H1 (cell line): ENCODE measurements around the gene RPS21. TPM values are rescaled to one million over a fixed set of nuclear protein-coding genes. Genes with fewer than 3 reads are reported as not detected.
A peak's percentile ranks its signal among the peaks of the same experiment; 100 is the strongest.

Experiments
- CTCF ChIA-PET: fragments of 300-600 bp; sonication (Branson Sonifier 250); formaldehyde crosslinking; loops from one replicate; lab custom pipeline; 2021; ENCODE audit not compliant: partially characterized antibody; lab: Charles Lee
- POLR2A ChIA-PET: fragments of 300-600 bp; sonication (Branson Sonifier 250); formaldehyde crosslinking; loops from one replicate; lab custom pipeline; 2021; ENCODE audit warnings: inconsistent platforms; ENCODE audit not compliant: partially characterized antibody; lab: Charles Lee
- DNase-seq, 2 experiments: peaks; one replicate each; pipeline versions ENCODE4 v3.0.0 to v3.0.0-alpha.2; 2010 to 2022; ENCODE audit warnings: low spot score in 2 of 2, low read depth in 1 of 2, mixed read lengths in 1 of 2
- FAIRE-seq: peaks from 2 replicates; lab custom pipeline; 2011; peaks lifted over from hg19 to GRCh38; lab: Jason Lieb, UNC
- H2AFZ ChIP-seq: 2 replicates; pipeline ENCODE4 v1.8.1; 2012; ENCODE audit warnings: low read length, inconsistent platforms
- H2AK5ac ChIP-seq: 2 replicates; pipeline ENCODE4 v1.6.1; 2013; ENCODE audit warnings: low read depth, low read length
- H2BK120ac ChIP-seq: replicated peaks from 2 replicates; pipeline ENCODE3; 2013; ENCODE audit warnings: low read depth, low read length, inconsistent platforms
- H2BK12ac ChIP-seq: 2 replicates; pipeline ENCODE4 v1.6.1; 2013; ENCODE audit warnings: low read depth, low read length
- H2BK15ac ChIP-seq: 2 replicates; pipeline ENCODE4 v1.6.1; 2013; ENCODE audit warnings: low read length
- H2BK20ac ChIP-seq: 2 replicates; pipeline ENCODE4 v1.6.1; 2013; ENCODE audit warnings: low read length
- H2BK5ac ChIP-seq: 2 replicates; pipeline ENCODE4 v1.6.1; 2013; ENCODE audit warnings: low read depth, low read length
- H3K14ac ChIP-seq: 2 replicates; pipeline ENCODE4 v1.6.1; 2013; ENCODE audit warnings: inconsistent platforms; ENCODE audit not compliant: insufficient read length
- H3K18ac ChIP-seq: 2 replicates; pipeline ENCODE4 v1.6.1; 2013; ENCODE audit warnings: low read length; ENCODE audit errors: extremely low read depth
- H3K23ac ChIP-seq: 2 replicates; pipeline ENCODE4 v1.6.1; 2013; ENCODE audit warnings: inconsistent platforms; ENCODE audit not compliant: insufficient read length
- H3K23me2 ChIP-seq: 2 replicates; pipeline ENCODE4 v1.6.1; 2013; ENCODE audit warnings: low read depth, low read length
- H3K27ac ChIP-seq: 2 replicates; pipeline ENCODE4 v1.6.1; 2011; ENCODE audit warnings: low read depth, low read length, inconsistent platforms
- H3K27me3 ChIP-seq, 4 experiments: replicated peaks in 1 of 4; 1 replicate in 1 of 4; 2 replicates in 3 of 4; pipeline versions ENCODE4 v1.6.1 to v1.8.1; 2011 to 2013; ENCODE audit warnings: low read length in 3 of 4, mild to moderate bottlenecking in 3 of 4, inconsistent platforms in 2 of 4, mixed read lengths in 2 of 4, moderate library complexity in 1 of 4; ENCODE audit not compliant: control insufficient read depth in 3 of 4, insufficient read depth in 3 of 4; ENCODE audit errors: extremely low read depth in 1 of 4
- H3K36me3 ChIP-seq, 4 experiments: 2 replicates each; pipeline versions ENCODE4 v1.6.1 to v1.8.1; 2011 to 2013; ENCODE audit warnings: mild to moderate bottlenecking in 4 of 4, low read length in 3 of 4, moderate library complexity in 2 of 4, control low read depth in 1 of 4, inconsistent platforms in 1 of 4; ENCODE audit not compliant: insufficient read depth in 4 of 4, control insufficient read depth in 2 of 4
- H3K4ac ChIP-seq: replicated peaks from 2 replicates; pipeline ENCODE3; 2013; ENCODE audit warnings: low read length, low read depth, mixed read lengths, inconsistent platforms; ENCODE audit not compliant: insufficient read length
- H3K4me1 ChIP-seq, 4 experiments: replicated peaks in 1 of 4; 1 replicate in 1 of 4; 2 replicates in 3 of 4; pipeline versions ENCODE4 v1.6.1 to v1.8.1; 2011 to 2013; ENCODE audit warnings: low read length in 3 of 4, inconsistent platforms in 2 of 4, mixed read lengths in 1 of 4; ENCODE audit not compliant: insufficient read depth in 4 of 4, control insufficient read depth in 3 of 4
- H3K4me2 ChIP-seq, 2 experiments: 2 replicates each; pipeline versions ENCODE4 v1.6.1 to v1.8.1; 2011 to 2013; ENCODE audit warnings: low read depth in 2 of 2, low read length in 2 of 2, control low read depth in 1 of 2, inconsistent platforms in 1 of 2, mild to moderate bottlenecking in 1 of 2; ENCODE audit not compliant: insufficient read depth in 1 of 2
- H3K4me3 ChIP-seq, 4 experiments: fragments of 200-600, 300-600 bp in 1 of 4; sonication (generic), shearing (Covaris generic), sonication (Bioruptor Twin) in 1 of 4; 2 replicates each; pipeline versions ENCODE4 v1.5.1 to v1.8.1; 2011 to 2016; ENCODE audit warnings: low read length in 4 of 4, low read depth in 3 of 4, control low read depth in 2 of 4, inconsistent platforms in 2 of 4, mild to moderate bottlenecking in 2 of 4, mixed read lengths in 1 of 4, moderate library complexity in 1 of 4; ENCODE audit not compliant: insufficient read depth in 2 of 4; ENCODE audit errors: extremely low read depth in 1 of 4
- H3K56ac ChIP-seq: replicated peaks from 2 replicates; pipeline ENCODE3; 2013; ENCODE audit warnings: low read depth, mild to moderate bottlenecking, mixed read lengths, low read length, inconsistent platforms; ENCODE audit not compliant: insufficient read length
- H3K79me1 ChIP-seq: 2 replicates; pipeline ENCODE4 v1.6.1; 2013; ENCODE audit warnings: low read depth, low read length, control low read depth
- H3K79me2 ChIP-seq, 2 experiments: 2 replicates each; pipeline versions ENCODE4 v1.6.1 to v1.8.1; 2012 to 2013; ENCODE audit warnings: low read length in 2 of 2, mild to moderate bottlenecking in 2 of 2, inconsistent platforms in 1 of 2; ENCODE audit not compliant: insufficient read depth in 2 of 2, control insufficient read depth in 1 of 2
- H3K9ac ChIP-seq, 4 experiments: replicated peaks in 1 of 4; 1 replicate in 1 of 4; 2 replicates in 3 of 4; pipeline versions ENCODE4 v1.6.1 to v1.8.1; 2011 to 2013; ENCODE audit warnings: low read depth in 3 of 4, low read length in 3 of 4, control low read depth in 2 of 4, mild to moderate bottlenecking in 2 of 4, moderate library complexity in 2 of 4, inconsistent platforms in 1 of 4; ENCODE audit errors: extremely low read depth in 1 of 4
- H3K9me3 ChIP-seq, 2 experiments: 2 replicates each; pipeline versions ENCODE4 v1.6.1 to v1.8.1; 2012 to 2013; ENCODE audit warnings: mild to moderate bottlenecking in 2 of 2, moderate library complexity in 2 of 2, control low read depth in 1 of 2, inconsistent platforms in 1 of 2, low read depth in 1 of 2, low read length in 1 of 2, mixed read lengths in 1 of 2; ENCODE audit not compliant: insufficient read depth in 2 of 2
- H4K20me1 ChIP-seq, 2 experiments: replicated peaks in 1 of 2; 2 replicates each; pipeline versions ENCODE3 to v1.8.1; 2011 to 2013; ENCODE audit warnings: inconsistent platforms in 2 of 2, low read length in 2 of 2, mild to moderate bottlenecking in 1 of 2; ENCODE audit not compliant: insufficient read depth in 2 of 2, control insufficient read depth in 1 of 2
- H4K5ac ChIP-seq: 2 replicates; pipeline ENCODE4 v1.6.1; 2013; ENCODE audit warnings: low read length, low read depth, mixed read lengths, inconsistent platforms; ENCODE audit not compliant: insufficient read length
- H4K8ac ChIP-seq: 2 replicates; pipeline ENCODE4 v1.8.0; 2013; ENCODE audit warnings: mild to moderate bottlenecking, moderate library complexity, low read length, inconsistent platforms; ENCODE audit not compliant: insufficient read depth; ENCODE audit errors: extremely low read depth
- H4K91ac ChIP-seq: replicated peaks from 2 replicates; pipeline ENCODE3; 2013; ENCODE audit warnings: low read length, mixed read lengths, inconsistent platforms; ENCODE audit not compliant: insufficient read length
- CHD1 ChIP-seq: IDR thresholded peaks from 2 replicates; pipeline ENCODE4 v1.6.1; 2012; ENCODE audit warnings: low read depth, low read length, improper control_type of control experiment
- CTCF ChIP-seq, 3 experiments: IDR thresholded peaks; 1 replicate in 2 of 3; 2 replicates in 1 of 3; pipeline versions ENCODE4 v1.5.1 to v1.6.1; 2011; ENCODE audit warnings: low read length in 3 of 3, mild to moderate bottlenecking in 3 of 3, inconsistent platforms in 2 of 3, low read depth in 1 of 3, moderate library complexity in 1 of 3; ENCODE audit not compliant: insufficient read depth in 1 of 3; ENCODE audit errors: control extremely low read depth in 1 of 3
- EGR1 ChIP-seq: IDR thresholded peaks from 2 replicates; pipeline ENCODE4 v1.6.1; 2011; ENCODE audit warnings: low read depth, low read length, borderline replicate concordance
- KDM5A ChIP-seq: fragments of 200-600 bp; IDR thresholded peaks from 2 replicates; pipeline ENCODE4 v1.7.1; 2012; ENCODE audit warnings: mild to moderate bottlenecking, low read length, inconsistent platforms, mixed read lengths
- POLR2A ChIP-seq, 2 experiments: IDR thresholded peaks; 1 replicate in 1 of 2; 2 replicates in 1 of 2; pipeline ENCODE4 v1.6.1; 2011; ENCODE audit warnings: low read depth in 2 of 2, low read length in 2 of 2, mild to moderate bottlenecking in 2 of 2; ENCODE audit errors: control extremely low read depth in 1 of 2
- SIX5 ChIP-seq: IDR thresholded peaks from 2 replicates; pipeline ENCODE4 v1.6.1; 2011; ENCODE audit warnings: mild to moderate bottlenecking, low read depth, low read length
- TBP ChIP-seq: IDR thresholded peaks from 2 replicates; pipeline ENCODE4 v1.6.1; 2011; ENCODE audit warnings: low read depth, low read length, improper control_type of control experiment
- ZNF274 ChIP-seq: IDR thresholded peaks from 2 replicates; pipeline ENCODE4 v1.7.0; 2012; ENCODE audit warnings: low read length, borderline replicate concordance; ENCODE audit errors: extremely low read depth
- WGBS, 2 experiments: shearing (Covaris generic) in 1 of 2; methylation state at CpG; one replicate each; pipeline versions ENCODE4 v1.1.6 to v1.1.7; 2013 to 2015; ENCODE audit warnings: low lambda C conversion rate in 2 of 2, mixed read lengths in 2 of 2, inconsistent platforms in 1 of 2, low coverage in 1 of 2, missing lambda C conversion rate in 1 of 2; ENCODE audit not compliant: insufficient replicate concordance in 2 of 2, insufficient coverage in 1 of 2, insufficient read length in 1 of 2; ENCODE audit errors: extremely low coverage in 1 of 2, missing lambda C conversion rate in 1 of 2; 5-methylcytosine and 5-hydroxymethylcytosine counted together
- polyA plus RNA-seq, 7 experiments: library from polyadenylated mRNA; depleted of rRNA in 3 of 7; stranded (reverse) in 5 of 7; unstranded in 2 of 7; fragments of >200 nt in 5 of 7; fragments of 200-250 nt in 2 of 7; gene quantifications; 1 replicate in 5 of 7; 2 replicates in 1 of 7; 4 replicates in 1 of 7; pipeline versions ENCODE4 v1.2.1 to v1.2.3, GENCODE V29; 2011 to 2013; ENCODE audit warnings: missing spikeins in 2 of 7, mixed read lengths in 2 of 7
- total RNA-seq: library from RNA; stranded (reverse); fragmentation: NEBNext Ultra II Directional; extraction: Animal tissue kit (Norgen Biotek cat#: 25700); gene quantifications from 2 replicates; pipeline ENCODE4 v1.2.1, GENCODE V29; 2021

The RPS21 gene
- total and polyA plus RNA-seq, 2 of the 8 experiments (the other 6 are each of a cell fraction or from before 2014, with no cell fraction given), result 1,787 to 7,219 TPM

GRCh38 chr20:62393830-62394229 is 6.9 kb downstream of the RPS21 start:
- H3K18ac ChIP-seq, result no peak overlapping the region
- no peak overlapping the region for H3K14ac ChIP-seq
- H2BK120ac ChIP-seq, result no peak overlapping the region
- no peak overlapping the region for H4K8ac ChIP-seq
- no peak overlapping the region for H3K4me2 ChIP-seq
- H2BK20ac ChIP-seq, result no peak overlapping the region
- peaks cover 3 to 8% of the 10 kb centered on the region in 2 experiments for H4K20me1 ChIP-seq
- H3K4me3 ChIP-seq, result no peak overlapping the region
- TF ChIP-seq KDM5A, result no peak
- TF ChIP-seq CHD1, result no peak
- no peak for TF ChIP-seq EGR1
- peak in 1 of 3 experiments; percentile 0; a peak in 1 of 4 replicates for TF ChIP-seq CTCF (IDR thresholded peaks at IDR 0.05; ENCODE audit: control extremely low read depth in 1 of 3, insufficient read depth in 1 of 3, low read depth in 1 of 3, low read length in 3 of 3)
- TF ChIP-seq ZNF274, result no peak
- TF ChIP-seq SIX5, result no peak
- TF ChIP-seq POLR2A (IDR thresholded peaks at IDR 0.05; ENCODE audit: control extremely low read depth in 1 of 2, low read depth in 2 of 2, low read length in 2 of 2), result no peak
- TF ChIP-seq TBP, result no peak
- TF ChIP-seq, all 59 proteins: peak for 1
- Histone ChIP-seq H3K79me1 (peaks cover 3% of the 10 kb centered on the region), H2BK12ac (no peak overlapping the region), H2BK15ac (no peak overlapping the region), H2AFZ (no peak overlapping the region), H3K56ac (no peak overlapping the region), H3K4ac (no peak overlapping the region), H4K91ac (no peak overlapping the region), H3K9me3 (peaks cover 0 to 2% of the 10 kb centered on the region in 2 experiments; a peak in 1 of 4 replicates), H3K23ac (no peak overlapping the region), H4K5ac (no peak overlapping the region), H3K27ac (no peak overlapping the region), H3K79me2 (peaks cover 0 to 1% of the 10 kb centered on the region in 2 experiments; a peak in 1 of 4 replicates), H3K23me2 (peaks cover 6% of the 10 kb centered on the region; the same call in 1 of the 2 replicates), H3K36me3 (peaks cover 8 to 12% (median 10%) of the 10 kb centered on the region in 4 experiments), H2BK5ac (no peak overlapping the region; the same call in 1 of the 2 replicates), H3K4me1 (no peaks in the 10 kb centered on the region), H3K9ac (no peak overlapping the region), H3K27me3 (no peaks in the 10 kb centered on the region), H2AK5ac (no peak overlapping the region)
- POLR2A ChIA-PET, result interaction anchor here (1.1 to 8.7 kb wide), 9 partner anchors 8 to 65 kb away, joined by 3 to 105 read pairs (median 5); partner anchors contain the start of gene LAMA5
- DNase-seq (no peak), FAIRE-seq (no peak)
- CTCF ChIA-PET, result interaction anchor here (0.7 to 9.6 kb wide), 10 partner anchors 9 to 92 kb away, joined by 3 to 103 read pairs (median 3); partner anchors contain the start of genes ADRM1, CABLES2 and LAMA5
- WGBS, 2 experiments, result 91% methylated on average over 19 of the region's 24 CpGs; no CpG with 5 or more reads in 1 of the 2 experiments
